ENCODE data around the gene AFF3.

AFF3 gene

GRCh38 chr2:100180503-100180902, 38.1 kb upstream of the AFF3 start:
- no peak overlapping the region for H3K4me3 ChIP-seq (ENCODE audit: low read depth in 1 of 5, low read length in 5 of 5)
- no peaks in the 10 kb centered on the region for H3K9me3 ChIP-seq (ENCODE audit: control insufficient read depth in 5 of 5, low read length in 5 of 5)
- H3K27ac ChIP-seq (ENCODE audit: low read depth, low read length) = no peak overlapping the region
- H3K9ac ChIP-seq (ENCODE audit: low read length in 5 of 5) = no peak overlapping the region
- no peaks in the 10 kb centered on the region for H3K36me3 ChIP-seq (ENCODE audit: control insufficient read depth in 5 of 5, insufficient read depth in 5 of 5, low read length in 5 of 5)
- H3K4me1 ChIP-seq (ENCODE audit: control insufficient read depth in 5 of 5, insufficient read depth in 5 of 5, low read length in 5 of 5) = peaks cover 3 to 25% (median 11%) of the 10 kb centered on the region in 5 donors
- no peaks in the 10 kb centered on the region for H3K27me3 ChIP-seq (ENCODE audit: control insufficient read depth in 5 of 5, insufficient read depth in 4 of 5, low read length in 5 of 5)

DNA sequence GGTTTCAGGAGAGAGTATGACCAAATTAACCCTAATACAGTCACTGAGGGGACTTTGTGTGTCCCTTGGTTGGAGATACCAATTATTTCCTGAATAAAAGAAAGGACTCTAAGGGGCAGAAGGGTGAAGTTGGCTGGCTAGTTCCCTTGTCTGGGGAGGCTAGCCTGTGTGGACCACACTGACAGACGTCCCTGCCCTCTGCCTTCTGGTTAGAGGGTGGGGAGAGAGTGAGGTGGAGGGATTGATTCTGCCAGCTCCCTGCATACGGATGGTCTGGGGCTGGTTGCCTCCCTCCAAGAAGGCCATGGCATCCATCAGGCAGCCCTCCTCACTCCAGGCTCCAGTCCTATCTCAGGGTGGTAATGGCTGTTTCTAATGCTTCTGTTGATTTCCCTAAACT, 37.4 kb upstream of the AFF3 start:
- Histone ChIP-seq H3K4me3 (ENCODE audit: low read depth in 1 of 5, low read length in 5 of 5) (no peak overlapping the region), H3K9me3 (ENCODE audit: control insufficient read depth in 5 of 5, low read length in 5 of 5) (no peaks in the 10 kb centered on the region), H3K27ac (ENCODE audit: low read depth, low read length) (no peak overlapping the region), H3K4me1 (ENCODE audit: control insufficient read depth in 5 of 5, insufficient read depth in 5 of 5, low read length in 5 of 5) (peaks cover 3 to 24% (median 11%) of the 10 kb centered on the region in 5 donors), H3K9ac (ENCODE audit: low read length in 5 of 5) (no peak overlapping the region), H3K27me3 (ENCODE audit: control insufficient read depth in 5 of 5, insufficient read depth in 4 of 5, low read length in 5 of 5) (no peaks in the 10 kb centered on the region), H3K36me3 (ENCODE audit: control insufficient read depth in 5 of 5, insufficient read depth in 5 of 5, low read length in 5 of 5) (no peaks in the 10 kb centered on the region)

DNA sequence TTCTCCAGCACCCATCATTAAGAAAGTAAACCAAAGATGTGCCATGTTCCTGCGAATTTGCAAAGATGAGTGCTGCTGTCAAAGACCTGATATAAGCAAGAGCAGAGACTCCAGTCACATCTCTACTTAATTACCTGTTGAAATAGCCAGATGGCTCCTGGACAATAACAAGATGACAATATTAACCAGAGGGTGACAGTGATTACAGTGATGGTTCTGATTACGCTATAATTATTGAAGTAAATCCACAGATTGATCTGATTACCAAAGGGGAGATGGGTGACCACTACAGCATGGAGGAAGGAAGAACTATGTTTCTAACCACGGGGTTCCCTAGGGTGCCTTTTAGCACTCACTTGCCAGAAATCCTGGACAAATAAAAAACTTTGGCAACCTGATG, 36.5 kb upstream of the AFF3 start:
- Histone ChIP-seq H3K9ac (ENCODE audit: low read length in 5 of 5) (no peak overlapping the region), H3K4me3 (ENCODE audit: low read depth in 1 of 5, low read length in 5 of 5) (no peak overlapping the region), H3K36me3 (ENCODE audit: control insufficient read depth in 5 of 5, insufficient read depth in 5 of 5, low read length in 5 of 5) (no peaks in the 10 kb centered on the region), H3K27me3 (ENCODE audit: control insufficient read depth in 5 of 5, insufficient read depth in 4 of 5, low read length in 5 of 5) (no peaks in the 10 kb centered on the region), H3K4me1 (ENCODE audit: control insufficient read depth in 5 of 5, insufficient read depth in 5 of 5, low read length in 5 of 5) (peaks cover 3 to 17% (median 12%) of the 10 kb centered on the region in 5 donors), H3K27ac (ENCODE audit: low read depth, low read length) (no peak overlapping the region), H3K9me3 (ENCODE audit: control insufficient read depth in 5 of 5, low read length in 5 of 5) (no peaks in the 10 kb centered on the region)

GRCh38 chr2:100178085-100178788, 35.8 kb upstream of the AFF3 start:
- Histone ChIP-seq H3K27me3 (ENCODE audit: control insufficient read depth in 5 of 5, insufficient read depth in 4 of 5, low read length in 5 of 5) (no peaks in the 10 kb centered on the region), H3K4me1 (ENCODE audit: control insufficient read depth in 5 of 5, insufficient read depth in 5 of 5, low read length in 5 of 5) (peaks cover 1 to 17% (median 12%) of the 10 kb centered on the region in 5 donors), H3K27ac (ENCODE audit: low read depth, low read length) (no peak overlapping the region), H3K9me3 (ENCODE audit: control insufficient read depth in 5 of 5, low read length in 5 of 5) (no peaks in the 10 kb centered on the region), H3K4me3 (ENCODE audit: low read depth in 1 of 5, low read length in 5 of 5) (no peak overlapping the region), H3K9ac (ENCODE audit: low read length in 5 of 5) (no peak overlapping the region), H3K36me3 (ENCODE audit: control insufficient read depth in 5 of 5, insufficient read depth in 5 of 5, low read length in 5 of 5) (no peaks in the 10 kb centered on the region)

GRCh38 chr2:100176925-100177324, 34.5 kb upstream of the AFF3 start:
- peaks cover 0 to 6% (median under 1%) of the 10 kb centered on the region in 5 donors for H3K4me1 ChIP-seq (ENCODE audit: control insufficient read depth in 5 of 5, insufficient read depth in 5 of 5, low read length in 5 of 5)
- no peak overlapping the region for H3K4me3 ChIP-seq (ENCODE audit: low read depth in 1 of 5, low read length in 5 of 5)
- H3K27me3 ChIP-seq (ENCODE audit: control insufficient read depth in 5 of 5, insufficient read depth in 4 of 5, low read length in 5 of 5) = no peaks in the 10 kb centered on the region
- no peak overlapping the region for H3K27ac ChIP-seq (ENCODE audit: low read depth, low read length)
- H3K36me3 ChIP-seq (ENCODE audit: control insufficient read depth in 5 of 5, insufficient read depth in 5 of 5, low read length in 5 of 5) = no peaks in the 10 kb centered on the region
- no peak overlapping the region for H3K9ac ChIP-seq (ENCODE audit: low read length in 5 of 5)
- H3K9me3 ChIP-seq (ENCODE audit: control insufficient read depth in 5 of 5, low read length in 5 of 5) = no peaks in the 10 kb centered on the region

DNA sequence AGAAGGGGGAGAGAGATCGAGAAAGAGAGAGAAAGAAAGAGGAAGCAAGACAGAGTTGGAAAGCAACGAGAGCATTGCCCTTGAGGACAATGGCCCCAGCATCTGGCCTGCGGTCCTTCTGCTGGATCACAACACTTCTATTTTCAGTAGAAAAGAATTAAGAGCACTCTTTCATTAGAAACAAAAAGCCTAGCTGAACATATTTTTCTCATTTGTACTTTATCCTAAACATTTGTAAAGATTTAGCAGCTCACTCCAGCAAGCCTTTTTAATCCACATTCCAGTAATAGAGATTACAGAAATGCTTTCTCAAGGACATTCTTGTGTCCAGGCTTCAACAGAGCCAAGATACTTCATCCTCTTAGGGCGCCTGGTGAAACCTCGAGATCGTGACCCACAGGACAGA, 31.6 kb upstream of the AFF3 start:
- Histone ChIP-seq H3K27me3 (ENCODE audit: control insufficient read depth in 5 of 5, insufficient read depth in 4 of 5, low read length in 5 of 5) (no peaks in the 10 kb centered on the region), H3K27ac (ENCODE audit: low read depth, low read length) (no peak overlapping the region), H3K4me1 (ENCODE audit: control insufficient read depth in 5 of 5, insufficient read depth in 5 of 5, low read length in 5 of 5) (peaks cover 0 to 6% (median 0%) of the 10 kb centered on the region in 5 donors)

DNA sequence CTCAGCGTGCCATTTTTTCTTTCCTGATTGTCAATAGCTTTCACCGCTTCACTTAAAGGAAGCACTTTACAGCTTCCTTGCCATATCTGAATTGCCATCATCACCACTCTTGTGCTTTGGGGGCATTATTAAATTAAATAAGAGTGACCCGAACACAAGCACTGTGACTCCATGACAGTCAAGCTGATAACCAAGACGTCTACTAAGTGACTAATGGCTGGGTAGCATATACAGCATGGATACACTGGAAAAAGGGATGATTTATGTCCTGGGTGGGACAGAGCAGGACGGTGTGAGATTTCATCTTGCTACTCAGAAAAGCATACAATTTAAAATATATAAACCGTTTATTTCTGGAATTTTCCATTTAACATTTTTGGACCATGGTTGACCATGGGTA, 24.3 kb upstream of the AFF3 start:
- Histone ChIP-seq H3K9ac (ENCODE audit: low read length in 5 of 5) (no peak overlapping the region), H3K36me3 (ENCODE audit: control insufficient read depth in 5 of 5, insufficient read depth in 5 of 5, low read length in 5 of 5) (no peaks in the 10 kb centered on the region), H3K9me3 (ENCODE audit: control insufficient read depth in 5 of 5, low read length in 5 of 5) (peaks cover 0 to 3% (median 2%) of the 10 kb centered on the region in 5 donors), H3K4me3 (ENCODE audit: low read depth in 1 of 5, low read length in 5 of 5) (no peak overlapping the region), H3K4me1 (ENCODE audit: control insufficient read depth in 5 of 5, insufficient read depth in 5 of 5, low read length in 5 of 5) (peaks cover 0 to 6% (median 0%) of the 10 kb centered on the region in 5 donors), H3K27ac (ENCODE audit: low read depth, low read length) (no peak overlapping the region), H3K27me3 (ENCODE audit: control insufficient read depth in 5 of 5, insufficient read depth in 4 of 5, low read length in 5 of 5) (no peaks in the 10 kb centered on the region)

More for the DNA sequence above, 31.6 kb upstream of the AFF3 start:
- peak overlapping the region in 1 of 5 donors; percentile 48 for H3K9ac ChIP-seq (ENCODE audit: low read length in 5 of 5)
- H3K4me3 ChIP-seq (ENCODE audit: low read depth in 1 of 5, low read length in 5 of 5) = no peak overlapping the region
- no peaks in the 10 kb centered on the region for H3K36me3 ChIP-seq (ENCODE audit: control insufficient read depth in 5 of 5, insufficient read depth in 5 of 5, low read length in 5 of 5)
- no peaks in the 10 kb centered on the region for H3K9me3 ChIP-seq (ENCODE audit: control insufficient read depth in 5 of 5, low read length in 5 of 5)

GRCh38 chr2:100163605-100164004, 21.2 kb upstream of the AFF3 start:
- H3K27ac ChIP-seq (ENCODE audit: low read depth, low read length) = no peak overlapping the region
- no peaks in the 10 kb centered on the region for H3K36me3 ChIP-seq (ENCODE audit: control insufficient read depth in 5 of 5, insufficient read depth in 5 of 5, low read length in 5 of 5)
- H3K27me3 ChIP-seq (ENCODE audit: control insufficient read depth in 5 of 5, insufficient read depth in 4 of 5, low read length in 5 of 5) = no peaks in the 10 kb centered on the region
- H3K4me1 ChIP-seq (ENCODE audit: control insufficient read depth in 5 of 5, insufficient read depth in 5 of 5, low read length in 5 of 5) = peaks cover 0 to 6% (median 0%) of the 10 kb centered on the region in 5 donors
- H3K9ac ChIP-seq (ENCODE audit: low read length in 5 of 5) = no peak overlapping the region
- peaks cover 0 to 5% (median 2%) of the 10 kb centered on the region in 5 donors for H3K9me3 ChIP-seq (ENCODE audit: control insufficient read depth in 5 of 5, low read length in 5 of 5)
- H3K4me3 ChIP-seq (ENCODE audit: low read depth in 1 of 5, low read length in 5 of 5) = no peak overlapping the region

DNA sequence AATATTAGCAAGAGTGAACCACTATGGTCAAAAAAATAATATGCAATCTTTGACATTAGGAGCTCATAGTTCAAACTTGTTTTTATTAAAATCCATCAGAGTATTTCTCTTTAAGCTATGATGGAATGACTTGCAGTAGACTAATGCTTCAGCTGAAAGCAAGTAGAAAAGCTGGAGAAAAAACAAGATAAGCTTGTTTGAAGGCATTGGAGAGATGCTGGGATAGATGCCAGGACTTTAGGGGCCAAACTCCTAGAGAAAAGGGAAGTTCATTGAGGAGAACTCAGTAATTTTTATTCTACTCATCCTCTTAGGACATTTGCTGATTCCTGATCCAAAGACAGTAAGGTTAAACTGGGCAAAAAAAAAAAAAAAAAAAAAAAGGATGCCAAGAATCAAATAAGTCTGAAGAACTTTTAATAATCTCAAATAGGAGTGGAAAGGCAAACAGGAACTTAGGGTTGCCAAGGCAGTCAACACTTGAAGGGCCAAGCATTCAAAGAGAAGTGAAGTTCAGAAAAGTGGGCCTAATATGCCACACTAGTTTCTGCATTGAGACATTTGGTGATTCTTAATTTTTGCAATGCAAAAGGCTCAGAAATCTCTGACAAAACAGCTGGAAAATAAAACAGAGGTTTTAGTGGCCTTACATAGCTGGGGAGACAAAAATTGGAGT, 19.7 kb upstream of the AFF3 start:
- Histone ChIP-seq H3K27me3 (ENCODE audit: control insufficient read depth in 5 of 5, insufficient read depth in 4 of 5, low read length in 5 of 5) (no peaks in the 10 kb centered on the region), H3K4me1 (ENCODE audit: control insufficient read depth in 5 of 5, insufficient read depth in 5 of 5, low read length in 5 of 5) (peaks cover 0 to 6% (median 0%) of the 10 kb centered on the region in 5 donors), H3K9ac (ENCODE audit: low read length in 5 of 5) (no peak overlapping the region), H3K27ac (ENCODE audit: low read depth, low read length) (no peak overlapping the region), H3K4me3 (ENCODE audit: low read depth in 1 of 5, low read length in 5 of 5) (no peak overlapping the region), H3K36me3 (ENCODE audit: control insufficient read depth in 5 of 5, insufficient read depth in 5 of 5, low read length in 5 of 5) (no peaks in the 10 kb centered on the region), H3K9me3 (ENCODE audit: control insufficient read depth in 5 of 5, low read length in 5 of 5) (peaks cover 0 to 5% (median 2%) of the 10 kb centered on the region in 5 donors)

DNA sequence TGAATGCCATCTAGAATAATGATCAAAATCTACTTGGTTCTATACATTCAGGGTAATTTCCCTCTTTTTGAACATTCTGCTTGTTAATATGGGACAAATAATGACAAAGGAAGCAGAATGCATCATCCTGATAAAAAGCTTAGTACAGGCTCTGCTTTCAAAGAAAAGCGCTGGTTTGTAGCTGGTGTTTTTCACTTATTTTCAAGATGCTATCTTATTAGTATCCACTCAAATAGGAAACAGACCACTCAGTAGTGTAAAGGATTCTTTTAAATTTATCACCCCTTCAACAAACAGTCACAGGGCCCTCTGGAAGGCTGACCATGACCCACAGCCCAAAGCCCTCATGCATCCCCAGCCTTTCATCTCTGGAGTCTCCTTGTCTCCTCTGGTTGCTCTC, 18.0 kb upstream of the AFF3 start:
- H3K27me3 ChIP-seq (ENCODE audit: control insufficient read depth in 5 of 5, insufficient read depth in 4 of 5, low read length in 5 of 5) = no peaks in the 10 kb centered on the region
- peaks cover 0 to under 1% (median 0%) of the 10 kb centered on the region in 5 donors for H3K4me1 ChIP-seq (ENCODE audit: control insufficient read depth in 5 of 5, insufficient read depth in 5 of 5, low read length in 5 of 5)
- peaks cover 0 to 5% (median 2%) of the 10 kb centered on the region in 5 donors for H3K9me3 ChIP-seq (ENCODE audit: control insufficient read depth in 5 of 5, low read length in 5 of 5)
- H3K4me3 ChIP-seq (ENCODE audit: low read depth in 1 of 5, low read length in 5 of 5) = no peak overlapping the region
- no peak overlapping the region for H3K27ac ChIP-seq (ENCODE audit: low read depth, low read length)
- H3K36me3 ChIP-seq (ENCODE audit: control insufficient read depth in 5 of 5, insufficient read depth in 5 of 5, low read length in 5 of 5) = no peaks in the 10 kb centered on the region
- H3K9ac ChIP-seq (ENCODE audit: low read length in 5 of 5) = no peak overlapping the region

Measured in subcutaneous abdominal adipose tissue (tissue), 5 donors.